ENCODE results near the gene EGF.
"Not testable (repeated sequence)": the region's sequence is repeated elsewhere in the genome, so short reads cannot be mapped to it uniquely, and the experiment has no call there.

EGF gene

DNA sequence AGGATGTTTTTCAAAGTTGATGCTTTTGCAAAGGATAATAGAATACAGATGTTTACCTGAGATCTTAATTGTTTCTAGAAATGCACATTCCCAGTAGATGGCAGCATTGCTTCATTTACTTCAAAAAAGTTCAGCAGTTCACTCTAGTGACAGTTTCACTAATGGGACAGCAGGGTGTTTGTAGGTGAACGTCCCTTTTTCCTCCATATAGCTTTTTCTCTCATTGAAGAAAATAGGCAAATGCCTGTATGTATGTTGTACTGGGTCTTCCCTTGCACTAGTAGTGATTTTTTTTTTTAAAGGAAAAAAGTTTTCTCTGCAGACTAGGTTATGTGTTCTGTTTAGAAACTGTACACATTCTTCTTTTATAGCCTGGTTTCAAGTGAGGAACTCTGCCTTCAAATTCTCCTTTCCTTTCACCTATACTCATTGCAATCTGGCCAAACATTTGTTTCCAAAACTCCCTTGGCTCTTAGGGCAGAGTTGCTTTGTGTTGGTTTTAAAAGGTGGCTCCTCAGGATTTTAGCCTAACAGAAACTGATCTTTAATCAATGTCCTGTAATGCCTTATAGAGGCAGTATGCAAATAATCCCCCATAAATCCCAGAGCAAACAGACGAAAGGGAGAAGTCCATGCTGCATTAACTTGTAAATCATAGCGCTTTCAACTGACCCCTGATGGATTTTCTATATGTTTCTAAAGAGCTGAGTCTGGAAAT is 86.3 kb downstream of the EGF start:
- no peak for DNase-seq

DNA sequence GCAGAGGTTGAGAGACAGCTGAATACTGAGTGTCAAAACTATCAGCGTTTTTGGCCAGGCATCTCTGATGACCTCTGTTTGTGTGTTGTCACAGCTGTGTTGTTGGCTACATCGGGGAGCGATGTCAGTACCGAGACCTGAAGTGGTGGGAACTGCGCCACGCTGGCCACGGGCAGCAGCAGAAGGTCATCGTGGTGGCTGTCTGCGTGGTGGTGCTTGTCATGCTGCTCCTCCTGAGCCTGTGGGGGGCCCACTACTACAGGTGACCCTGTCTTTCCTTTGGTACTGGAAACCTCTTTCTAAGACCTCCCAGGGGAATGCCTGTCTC is 86.9 kb downstream of the EGF start:
- no peak for DNase-seq

DNA sequence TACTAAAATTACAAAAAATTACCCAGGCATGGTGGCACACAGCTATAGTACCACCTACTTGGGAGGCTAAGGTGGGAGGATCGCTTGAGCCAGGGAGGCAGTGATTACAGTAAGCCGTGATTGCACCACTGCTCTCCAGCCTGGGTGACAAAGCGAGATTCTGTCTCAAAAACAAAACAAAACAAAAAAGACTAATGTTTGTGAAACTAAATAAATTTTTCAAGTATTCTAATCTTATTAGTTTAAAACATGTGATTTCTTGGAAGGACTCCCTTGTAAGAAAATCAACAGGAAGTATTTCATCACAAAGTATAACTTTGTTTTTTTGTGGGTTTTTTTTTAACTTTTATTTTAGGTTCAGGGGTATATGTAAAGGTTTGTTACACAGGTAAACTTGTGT is 89.6 kb downstream of the EGF start:
- DNase-seq: no peak

DNA sequence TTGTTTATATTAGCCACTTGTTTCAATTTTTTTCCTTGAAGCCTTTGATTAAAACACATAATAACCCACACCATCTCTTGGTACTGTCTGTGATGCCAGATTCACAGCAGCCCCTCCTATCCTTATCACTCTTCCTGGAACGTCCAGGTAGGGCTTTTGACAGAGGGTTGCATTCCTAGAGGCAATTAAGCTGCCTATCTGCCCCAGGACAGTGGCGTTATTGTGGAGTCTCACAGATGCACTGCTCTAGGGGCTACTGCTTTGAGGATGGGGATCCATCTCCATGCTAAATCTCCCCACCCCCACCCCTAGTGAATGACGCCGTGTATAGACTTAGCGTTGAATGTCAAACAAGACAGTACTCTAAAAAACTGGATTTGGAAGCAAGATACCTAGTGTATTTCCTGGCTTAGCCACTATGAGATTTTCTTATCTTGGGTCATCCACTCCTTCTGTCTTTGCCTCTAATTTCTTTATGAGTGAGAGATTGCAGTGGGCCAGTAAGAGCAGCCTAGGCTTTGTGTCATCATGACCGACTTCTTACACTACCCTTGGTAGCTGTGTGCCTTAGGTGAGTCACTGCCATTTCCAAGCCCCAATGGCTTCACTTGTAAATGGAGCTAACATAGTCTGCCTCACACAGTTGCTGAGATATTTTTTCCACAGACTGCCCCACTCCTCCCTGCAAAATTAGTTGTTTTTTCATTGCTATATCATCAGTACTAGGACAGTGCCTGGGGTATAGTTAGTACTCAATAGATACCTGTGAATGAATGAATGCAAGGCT is 90.9 kb downstream of the EGF start:
- no peak for DNase-seq

DNA sequence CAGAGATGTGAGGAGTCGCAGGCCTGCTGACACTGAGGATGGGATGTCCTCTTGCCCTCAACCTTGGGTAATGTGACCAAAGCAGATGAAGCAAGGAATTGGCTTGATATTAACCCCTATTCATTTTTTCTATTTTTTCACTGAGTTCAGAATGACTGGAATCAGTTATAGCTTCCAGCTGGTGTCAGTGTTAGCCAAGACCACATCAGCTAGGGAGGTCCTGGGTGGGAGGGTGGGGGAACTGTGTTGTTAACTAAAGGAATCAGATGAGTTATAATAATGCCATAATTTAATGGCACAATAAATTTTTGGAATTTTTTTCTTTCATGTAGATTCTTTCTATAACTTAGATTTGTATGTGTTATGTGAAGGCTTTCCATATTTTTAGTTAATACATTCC is 91.9 kb downstream of the EGF start:
- no peak for DNase-seq

DNA sequence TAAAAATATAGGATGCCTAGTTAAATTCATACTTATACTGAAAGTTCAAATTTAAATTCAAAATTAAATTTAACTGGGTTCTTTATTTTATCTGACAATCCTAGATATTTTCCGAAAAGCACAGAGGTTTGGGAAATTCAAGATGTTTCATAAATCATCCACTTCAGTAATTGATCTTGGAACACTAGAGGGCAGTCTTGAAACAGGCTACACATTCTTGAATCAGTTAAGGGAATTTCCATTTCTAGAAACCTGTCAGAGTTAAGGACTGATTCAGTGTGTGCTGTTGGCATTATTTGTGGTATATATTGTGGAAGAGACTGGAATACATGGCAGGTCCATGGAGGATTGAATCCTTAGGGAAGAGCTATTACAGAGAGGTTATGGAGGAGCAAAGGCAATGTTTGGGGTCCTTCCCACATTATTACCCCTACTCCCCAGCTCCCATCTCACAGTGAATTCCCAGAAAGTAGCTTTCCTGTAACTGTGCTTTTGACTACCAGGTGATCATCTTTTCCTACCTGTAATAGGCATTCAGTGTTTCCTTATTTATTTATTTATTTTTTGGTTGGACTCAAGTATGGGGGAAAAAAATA is 92.9 kb downstream of the EGF start:
- peak; percentile 1 for DNase-seq

DNA sequence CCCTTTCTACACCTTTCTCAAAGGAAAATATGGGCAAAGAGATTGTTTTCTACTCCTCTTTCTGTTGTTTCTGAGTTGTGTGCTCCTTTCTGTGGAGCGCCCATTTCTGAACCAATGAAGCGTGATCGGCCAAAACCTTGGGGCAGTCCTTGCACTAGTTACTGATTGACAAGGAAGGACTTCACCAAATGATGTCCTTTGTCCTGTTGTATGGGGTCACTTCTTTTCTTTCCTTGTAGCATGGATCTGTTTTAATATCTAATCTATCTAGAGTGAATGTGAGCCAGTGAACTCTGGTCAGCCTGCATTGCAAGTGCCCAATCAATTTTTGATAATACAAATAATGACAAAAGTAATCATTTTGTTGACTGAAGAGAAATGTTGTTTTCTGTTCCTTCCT is 94.5 kb downstream of the EGF start:
- DNase-seq: no peak

DNA sequence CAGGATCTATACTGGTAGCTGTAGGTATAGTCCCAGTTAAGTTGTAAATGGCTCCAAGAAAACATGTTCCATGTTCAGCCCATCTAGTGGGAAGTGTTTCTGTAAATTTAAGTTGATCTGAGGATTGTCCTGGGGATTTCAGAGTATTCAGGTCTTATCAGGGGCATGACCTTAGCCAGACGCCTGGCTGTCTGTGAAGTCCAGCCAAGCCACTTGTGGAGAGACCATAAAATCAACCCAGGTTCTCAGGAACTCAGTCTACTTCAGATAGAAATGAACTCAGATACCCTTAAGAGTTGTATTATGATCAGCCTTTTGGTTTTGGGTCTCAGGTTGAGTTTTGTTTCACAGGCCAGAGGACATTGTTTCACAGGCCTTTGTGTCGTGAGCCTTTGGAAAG is 95.9 kb downstream of the EGF start:
- DNase-seq: no peak

DNA sequence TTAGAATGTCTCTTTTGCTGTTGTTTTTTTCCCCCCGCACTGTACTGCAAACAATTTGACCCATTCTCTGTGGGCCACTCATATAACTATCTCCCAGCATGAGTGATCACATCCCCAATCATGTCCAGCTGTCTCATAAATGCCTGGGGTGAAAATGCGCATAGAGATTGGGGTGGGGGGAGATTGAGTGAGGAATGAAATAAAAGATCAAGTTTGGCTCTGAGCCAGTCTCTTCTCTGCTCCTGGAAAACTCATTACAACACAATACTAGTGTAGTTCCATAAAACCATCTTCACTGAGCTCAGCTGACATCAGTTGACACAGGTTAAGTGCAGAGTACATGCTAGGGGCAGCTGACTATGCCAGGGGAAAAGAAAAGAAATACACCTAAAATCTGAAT is 96.9 kb downstream of the EGF start:
- no peak for DNase-seq

DNA sequence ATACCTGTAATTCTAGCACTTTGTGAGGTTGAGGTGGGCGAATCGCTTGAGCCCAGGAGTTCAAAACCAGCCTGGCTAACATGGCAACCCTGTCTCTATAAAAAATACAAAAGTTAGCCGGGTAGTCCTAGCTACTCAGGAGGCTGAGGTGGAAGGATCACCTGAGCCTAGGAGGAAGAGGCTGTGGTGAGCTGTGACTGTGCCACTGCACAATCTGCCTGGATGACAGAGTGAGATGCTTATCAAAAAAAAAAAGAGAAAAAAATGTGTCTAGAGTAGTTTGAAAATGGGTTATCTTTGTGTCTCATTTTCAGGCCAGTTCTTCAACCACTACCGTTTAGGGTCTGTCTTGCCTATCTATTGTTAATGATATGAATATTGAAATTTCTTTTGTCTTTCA is 98.1 kb downstream of the EGF start:
- no peak for DNase-seq

DNA sequence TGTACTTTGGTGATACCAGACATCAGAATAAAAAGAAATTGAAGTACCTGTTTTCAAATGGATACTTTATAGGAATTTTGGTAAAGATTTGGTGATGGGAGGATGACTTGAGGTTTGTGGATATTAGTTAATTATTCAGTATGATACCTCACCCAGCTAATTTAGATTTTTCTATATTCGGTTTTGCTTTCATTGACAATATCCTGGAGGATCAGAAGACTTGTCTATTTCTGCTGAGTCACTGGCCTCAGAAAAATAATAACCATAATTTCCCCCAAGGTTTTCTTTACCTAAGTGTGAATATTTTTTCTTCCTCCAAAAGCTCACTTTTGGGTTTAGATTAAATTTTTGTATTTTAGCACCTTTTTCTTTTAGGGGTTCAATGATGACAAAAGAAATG is 100.2 kb downstream of the EGF start:
- DNase-seq: no peak

DNA sequence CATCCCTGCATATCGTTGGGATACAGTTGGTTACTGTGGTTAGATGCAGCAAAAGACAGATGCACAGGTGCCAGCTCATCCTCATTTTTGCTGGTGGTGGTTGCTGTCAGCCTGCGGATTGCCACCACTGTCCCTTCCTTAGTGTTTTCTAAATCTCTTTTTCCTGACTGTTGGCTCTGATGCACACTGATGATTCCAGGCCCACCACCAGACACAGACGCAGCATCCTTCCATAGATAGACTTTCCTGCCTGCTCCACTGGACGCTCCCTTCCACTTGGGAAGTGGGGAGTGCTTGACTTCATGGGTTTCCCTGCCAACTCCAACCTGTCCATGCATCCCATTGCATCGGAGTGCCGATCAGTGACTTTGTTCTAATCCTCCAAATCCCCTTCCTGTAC is 101.5 kb downstream of the EGF start:
- DNase-seq: no peak

DNA sequence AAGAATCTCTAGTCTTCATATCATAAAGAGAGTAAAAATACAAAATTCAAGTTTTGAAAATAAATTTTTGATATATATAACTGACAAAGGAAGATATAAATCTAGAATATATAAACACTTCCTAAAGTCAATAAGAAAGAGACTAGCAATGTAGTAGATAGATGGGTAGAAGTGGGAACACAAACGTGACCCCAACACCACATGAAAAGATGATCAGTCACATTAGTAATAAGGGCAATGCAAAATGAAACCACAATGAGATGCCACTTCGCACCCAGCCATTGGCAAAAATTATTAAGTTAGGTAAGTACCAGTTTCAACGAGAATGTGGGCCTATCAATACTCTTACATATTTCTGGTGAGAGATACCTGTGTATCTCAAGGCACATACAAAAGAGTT is 106.5 kb downstream of the EGF start:
- no peak for DNase-seq

DNA sequence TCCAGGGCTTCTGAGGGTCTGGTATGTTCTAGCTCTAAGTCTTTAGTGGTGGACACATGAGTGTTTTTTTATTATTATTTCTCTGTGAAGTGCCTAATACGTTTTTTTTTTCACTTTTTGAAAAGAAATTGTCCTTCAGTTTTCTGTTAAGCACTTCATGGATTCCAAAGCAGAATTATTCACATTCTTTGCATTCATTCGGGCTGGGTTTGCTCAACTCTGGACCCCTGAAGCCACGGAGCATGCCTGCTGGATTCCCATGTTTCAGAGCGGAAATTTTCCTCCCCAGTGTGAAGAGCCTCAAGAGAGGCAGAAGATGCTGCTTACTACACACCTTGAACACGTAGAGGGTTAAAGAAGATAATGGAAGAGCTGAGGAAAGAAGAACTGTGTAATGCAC is 107.5 kb downstream of the EGF start:
- DNase-seq: no peak

DNA sequence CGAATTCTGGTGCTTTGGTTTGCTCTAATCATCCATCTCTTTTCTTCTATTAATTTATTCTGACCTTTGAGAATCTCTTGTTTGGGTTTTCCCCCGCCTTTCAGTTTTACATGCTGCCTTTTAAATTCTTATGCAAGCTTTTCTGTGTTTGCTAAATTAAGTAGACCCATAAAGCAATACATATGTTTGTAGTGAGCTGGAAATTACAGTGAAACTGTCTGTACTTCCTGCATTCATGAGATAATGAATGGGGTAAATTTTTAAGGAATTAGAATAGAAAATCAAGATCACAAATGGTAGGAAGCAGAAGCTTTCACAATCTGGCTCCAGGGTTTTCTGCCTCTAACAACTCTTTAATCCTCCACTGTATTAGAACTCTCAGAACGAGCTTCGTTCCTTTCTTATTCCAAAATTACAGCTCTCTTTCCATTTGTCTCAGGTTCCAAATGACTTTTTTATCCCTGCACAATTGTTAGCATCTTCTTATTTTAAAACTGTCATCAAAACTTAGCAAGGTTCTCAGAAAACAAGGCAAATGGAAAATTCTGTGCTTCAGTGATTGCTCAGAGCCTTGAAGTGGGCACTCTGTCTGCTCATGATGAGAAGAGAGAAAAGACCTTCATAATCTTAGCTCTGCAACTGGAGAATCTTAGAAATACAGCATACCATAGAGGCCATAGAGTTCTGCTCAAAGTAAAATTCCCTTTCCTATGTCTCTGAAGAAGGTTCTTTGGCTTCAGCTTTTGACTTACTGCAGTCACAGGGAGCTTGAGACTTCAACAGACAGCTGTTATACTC is 108.2 kb downstream of the EGF start:
- DNase-seq: no peak

DNA sequence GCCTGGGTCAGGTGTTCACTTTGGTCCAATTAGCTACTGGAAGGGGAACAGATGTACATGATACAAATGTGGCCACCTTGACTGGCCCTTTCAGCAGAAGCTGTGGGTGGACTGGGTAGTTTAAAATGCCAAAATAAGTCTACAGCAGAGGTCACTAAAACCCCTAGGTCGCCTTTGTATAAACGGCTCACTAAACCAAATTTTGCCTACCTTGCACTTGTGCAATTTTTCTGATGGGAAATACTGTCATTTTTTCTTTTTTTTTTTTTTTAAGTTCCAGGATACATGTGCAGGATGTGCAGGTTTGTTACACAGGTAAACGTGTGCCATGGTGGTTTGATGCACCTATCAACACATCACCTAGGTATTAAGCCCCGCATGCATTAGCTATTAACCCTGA is 109.8 kb downstream of the EGF start:
- no peak for DNase-seq

DNA sequence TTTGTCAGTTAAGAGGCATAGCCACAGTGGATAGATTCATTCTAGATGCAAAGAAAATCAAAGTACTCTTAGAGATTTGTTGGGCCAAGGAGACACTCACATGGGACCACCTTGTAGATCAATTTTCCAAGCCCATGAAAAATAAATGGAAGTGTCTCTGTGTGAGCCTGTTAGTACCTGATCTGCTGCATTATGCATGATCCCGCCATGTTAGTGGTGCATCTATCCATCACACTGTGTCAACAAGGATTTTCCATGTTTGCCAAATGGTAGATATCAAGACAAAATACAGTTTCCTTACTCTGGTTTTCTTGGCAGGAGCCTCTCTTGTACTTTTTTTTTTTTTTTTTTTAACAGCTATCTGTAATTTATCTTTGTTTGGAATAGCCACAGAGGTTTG is 112.4 kb downstream of the EGF start:
- no peak for DNase-seq

DNA sequence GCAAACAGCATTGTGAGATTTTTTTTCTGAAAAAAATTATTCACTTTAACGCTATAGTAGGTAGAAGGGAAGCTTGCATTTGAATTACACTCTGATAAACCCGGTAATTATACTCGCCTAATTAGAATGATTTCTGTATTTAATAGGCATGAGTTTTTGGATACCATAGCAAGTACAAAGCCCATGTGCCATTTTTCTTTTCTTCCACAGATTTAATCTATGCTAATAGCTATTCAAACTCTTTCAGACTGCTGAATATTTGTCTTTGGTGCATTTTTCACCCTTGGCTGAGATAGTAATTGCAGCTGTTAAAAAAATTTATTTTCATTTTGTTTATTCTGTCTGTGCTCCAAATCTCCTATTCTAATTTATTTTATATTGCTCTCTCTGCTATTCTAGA is 113.0 kb downstream of the EGF start:
- DNase-seq: no peak

DNA sequence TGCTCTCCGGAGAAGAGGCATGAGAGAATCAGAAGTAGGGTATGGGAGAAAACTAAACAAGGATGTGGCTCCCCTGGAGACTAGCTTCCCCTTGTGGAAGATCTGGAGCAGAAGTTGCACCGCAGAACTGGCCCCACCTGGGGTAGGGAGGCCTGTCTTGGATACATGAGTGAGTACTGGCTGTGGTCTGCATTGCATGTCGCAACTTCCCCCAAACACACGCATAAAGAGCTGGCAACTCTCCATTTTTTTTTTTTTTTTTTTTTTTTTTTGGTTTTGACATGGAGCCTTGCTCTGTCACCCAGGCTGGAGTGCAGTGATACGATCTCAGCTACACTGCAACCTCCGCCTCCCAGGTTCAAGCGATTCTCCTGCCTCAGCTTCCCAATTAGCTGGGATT is 119.9 kb downstream of the EGF start:
- no peak for DNase-seq

DNA sequence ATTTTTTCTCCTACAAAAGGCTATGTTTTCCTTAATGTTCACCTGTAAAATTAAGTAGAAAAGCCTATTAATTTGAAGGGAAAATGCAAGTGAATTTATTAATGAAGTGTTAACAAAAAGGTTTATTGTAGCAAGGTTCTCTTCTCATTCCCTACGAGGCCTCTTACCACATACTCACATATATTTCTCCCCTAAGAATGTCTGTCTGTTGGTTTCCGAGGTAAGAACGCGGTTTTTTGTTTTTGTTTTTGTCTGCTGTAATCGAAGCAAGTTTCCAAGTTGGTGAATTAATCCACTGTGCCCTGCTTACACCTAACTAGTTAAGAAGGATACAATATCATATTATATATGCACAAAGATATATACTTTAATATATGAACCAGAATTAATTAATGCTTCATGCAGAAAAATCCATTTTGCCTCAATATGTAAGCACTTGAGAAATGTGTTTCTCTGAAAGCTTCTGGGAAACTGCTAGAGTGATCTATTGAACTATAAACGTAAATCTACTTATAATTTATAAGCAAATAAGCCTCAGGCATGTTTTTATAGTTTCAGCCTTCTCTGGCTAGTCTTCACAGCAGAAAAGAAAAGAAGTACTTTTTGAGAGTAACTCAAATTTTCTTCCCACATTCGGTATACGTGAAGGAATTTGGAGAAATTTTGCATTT is 120.8 kb downstream of the EGF start:
- DNase-seq: no peak

DNA sequence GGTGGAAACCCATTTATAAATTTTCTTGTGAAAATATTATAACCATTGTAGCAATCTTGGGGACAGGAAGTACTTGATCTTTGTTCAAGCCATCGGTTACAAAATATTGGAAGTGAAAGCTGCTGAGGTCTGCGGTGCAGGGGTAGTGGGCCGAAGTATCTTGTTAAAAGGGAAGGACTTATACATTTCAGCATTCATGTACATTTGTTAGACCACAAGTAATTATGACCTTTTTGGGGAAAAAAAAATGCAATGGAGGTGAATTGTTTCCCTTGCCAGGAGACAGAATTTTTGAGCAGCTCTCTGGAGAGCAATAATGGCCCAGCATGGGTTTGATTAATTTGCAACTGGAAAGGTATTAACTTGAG is 121.3 kb downstream of the EGF start:
- DNase-seq: no peak

DNA sequence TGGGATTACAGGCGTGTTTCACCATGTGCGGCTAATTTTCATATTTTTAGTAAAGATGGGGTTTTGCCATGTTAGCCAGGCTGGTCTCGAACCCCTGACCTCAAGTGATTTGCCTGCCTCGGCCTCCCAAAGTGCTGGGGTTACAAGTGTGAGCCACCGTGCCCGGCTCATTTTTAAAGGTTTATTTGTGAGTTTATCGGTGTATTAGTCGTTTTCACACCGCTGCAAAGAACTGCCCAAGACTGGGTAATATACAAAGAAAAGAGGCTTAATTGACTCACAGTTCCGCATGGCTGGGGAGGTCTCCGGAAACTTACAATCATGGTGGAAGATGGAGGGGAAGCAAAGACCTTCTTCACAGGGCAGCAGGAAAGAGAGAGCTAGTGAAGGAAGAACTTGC is 126.5 kb downstream of the EGF start:
- DNase-seq: not testable (repeated sequence)

DNA sequence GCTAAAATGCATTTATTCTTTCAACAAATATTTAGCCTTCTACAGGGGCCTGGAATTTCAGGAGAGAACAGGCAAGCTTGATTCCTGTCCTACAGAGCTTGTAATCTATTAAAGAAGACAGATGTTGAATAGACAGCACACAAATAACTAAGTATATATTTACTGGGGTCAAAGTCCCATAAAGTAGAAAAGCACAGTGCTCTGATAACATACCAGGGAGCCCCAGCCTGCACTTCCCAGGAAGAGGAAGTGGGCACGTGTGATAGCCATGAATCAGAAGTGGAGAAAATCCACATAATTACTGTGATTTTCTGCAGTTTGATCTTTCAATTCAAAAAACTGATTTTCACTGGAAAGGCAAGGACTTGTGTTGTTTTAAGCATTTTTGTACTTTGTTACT is 129.1 kb downstream of the EGF start:
- DNase-seq: no peak
